Measurements from ENCODE around the gene TMEM181. TPM values are rescaled to one million over a fixed set of nuclear protein-coding genes. Genes with fewer than 3 reads are reported as not detected.

The TMEM181 gene
- polyA plus RNA-seq, 1 of the 3 experiments (the other 2 are of a cell fraction) = 19.5 TPM

- no peak for TF ChIP-seq ZBTB33 (IDR thresholded peaks at IDR 0.05; ENCODE audit: borderline replicate concordance, low read depth)
These were observed 69.7 kb downstream of the TMEM181 start (continued) for GRCh38 chr6:158629367-158630221.

- Histone ChIP-seq H3K4me1 (ENCODE audit: control insufficient read depth in 1 of 2, insufficient read depth in 2 of 2, low read depth in 1 of 2, low read length in 1 of 2) (peaks cover 22% of the 10 kb centered on the region in 2 experiments; a peak in 3 of 4 replicates), H3K79me2 (ENCODE audit: insufficient read depth) (peaks cover 4% of the 10 kb centered on the region; the same call in 1 of the 2 replicates), H3K4me2 (peak overlapping the region; percentile 37; the same call in 1 of the 2 replicates), H3F3A (replicated peaks; ENCODE audit: insufficient read depth) (peaks cover 39% of the 10 kb centered on the region), H3K27ac (ENCODE audit: low read depth in 2 of 2, low read length in 1 of 2) (peak overlapping the region in 1 of 2 experiments; percentile 79; a peak in 3 of 4 replicates), H3K9me2 (no peaks in the 10 kb centered on the region), H3K36me3 (replicated peaks in 1 of 2; ENCODE audit: control insufficient read depth in 1 of 2, insufficient read depth in 2 of 2, low read length in 1 of 2) (peaks cover 27 to 43% of the 10 kb centered on the region in 2 experiments), H3K9ac (no peak overlapping the region), H3K27me3 (ENCODE audit: insufficient read depth) (no peaks in the 10 kb centered on the region), H3K4me3 (ENCODE audit: low read depth in 2 of 2, low read length in 1 of 2) (no peak overlapping the region), H3K9me3 (no peaks in the 10 kb centered on the region), H2AFZ (ENCODE audit: low read depth) (no peak overlapping the region), H4K20me1 (ENCODE audit: insufficient read depth) (no peaks in the 10 kb centered on the region)
- DNase-seq = no peak
- ChIA-PET POLR2A (interaction anchor here (0.5 to 1.1 kb wide), 2 partner anchors 13 to 72 kb away, joined by 3 read pairs; partner anchors contain the start of gene DYNLT1), CTCF (interaction anchor here (0.5 kb wide), 1 partner anchor 304 kb away, joined by 4 read pairs; no protein-coding TSS in a partner anchor)
- 90% methylated on average over 12 of the region's 19 CpGs for WGBS (ENCODE audit: low lambda C conversion rate)
- no peak for TF ChIP-seq FOXM1 (IDR thresholded peaks at IDR 0.05; ENCODE audit: low read depth)
- no peak for TF ChIP-seq GABPA (IDR thresholded peaks at IDR 0.05; ENCODE audit: low read depth)
- no peak for TF ChIP-seq RXRA (IDR thresholded peaks at IDR 0.05; ENCODE audit: borderline replicate concordance, low read depth)
- TF ChIP-seq POLR2AphosphoS5 (IDR thresholded peaks at IDR 0.05; ENCODE audit: low read depth, low read length) = no peak
- TF ChIP-seq USF2 (IDR thresholded peaks at IDR 0.05; ENCODE audit: borderline replicate concordance, low read depth, low read length) = no peak
- no peak for TF ChIP-seq EZH2phosphoT487 (IDR thresholded peaks at IDR 0.05; ENCODE audit: borderline replicate concordance, low read depth)
- no peak for TF ChIP-seq TAF1 (IDR thresholded peaks at IDR 0.05; ENCODE audit: borderline replicate concordance, low read depth, low read length)
- no peak for TF ChIP-seq YY1 (IDR thresholded peaks at IDR 0.05; ENCODE audit: low read depth)
- no peak for TF ChIP-seq SMC3 (IDR thresholded peaks at IDR 0.05; ENCODE audit: low read depth, low read length)
- TF ChIP-seq USF1 (IDR thresholded peaks at IDR 0.05; ENCODE audit: borderline replicate concordance, low read depth) = no peak
- TF ChIP-seq REST (IDR thresholded peaks at IDR 0.05; ENCODE audit: low read depth, low read length) = no peak
- TF ChIP-seq JUND (IDR thresholded peaks at IDR 0.05) = no peak
- TF ChIP-seq TEAD4 (IDR thresholded peaks at IDR 0.05; ENCODE audit: borderline replicate concordance, insufficient read depth) = no peak
These were observed 71.2 kb downstream of the TMEM181 start for GRCh38 chr6:158630938-158631616.
